Keratinocyte (primary cell): Measurements from ENCODE around the gene ERGIC2. TPM values are rescaled to one million over a fixed set of nuclear protein-coding genes. Genes with fewer than 3 reads are reported as not detected.

ENCODE experiments used
- DNase-seq: peaks from one replicate; pipeline ENCODE4 v3.0.0-alpha.2; 2011; ENCODE audit warnings: low read depth, missing footprints, low spot score
- FAIRE-seq: peaks from 2 replicates; lab custom pipeline; 2011; peaks lifted over from hg19 to GRCh38; lab: Jason Lieb, UNC
- H2AFZ ChIP-seq: 2 replicates; pipeline ENCODE4 v1.6.0; 2012; ENCODE audit warnings: low read length, control low read depth, inconsistent platforms; ENCODE audit not compliant: control insufficient read depth
- H3K27ac ChIP-seq: 2 replicates; pipeline ENCODE4 v1.5.1; 2011; ENCODE audit warnings: low read length; ENCODE audit not compliant: control insufficient read depth, insufficient read depth
- H3K27me3 ChIP-seq: 3 replicates; pipeline ENCODE4 v1.6.0; 2011; ENCODE audit warnings: low read length; ENCODE audit not compliant: control insufficient read depth, insufficient read depth; ENCODE audit errors: extremely low read depth
- H3K36me3 ChIP-seq, 2 experiments: 2 replicates in 1 of 2; 3 replicates in 1 of 2; pipeline ENCODE4 v1.5.1; 2011; ENCODE audit warnings: low read length in 2 of 2, mild to moderate bottlenecking in 1 of 2; ENCODE audit not compliant: control insufficient read depth in 2 of 2, insufficient read depth in 2 of 2; ENCODE audit errors: extremely low read depth in 1 of 2
- H3K4me1 ChIP-seq: 3 replicates; pipeline ENCODE4 v1.5.1; 2011; ENCODE audit warnings: low read length; ENCODE audit not compliant: control insufficient read depth, insufficient read depth; ENCODE audit errors: extremely low read depth
- H3K4me2 ChIP-seq: 3 replicates; pipeline ENCODE4 v1.6.0; 2011; ENCODE audit warnings: low read depth, low read length; ENCODE audit not compliant: control insufficient read depth, insufficient read depth; ENCODE audit errors: extremely low read depth
- H3K4me3 ChIP-seq, 3 experiments: fragments of 200-600 bp in 1 of 3; sonication (generic) in 1 of 3; 2 replicates in 2 of 3; 3 replicates in 1 of 3; pipeline ENCODE4 v1.5.1; 2011 to 2016; ENCODE audit warnings: low read length in 3 of 3, mild to moderate bottlenecking in 3 of 3, control low read depth in 2 of 3, inconsistent platforms in 1 of 3, low read depth in 1 of 3, mixed read lengths in 1 of 3, mixed run types in 1 of 3, moderate library complexity in 1 of 3; ENCODE audit not compliant: control insufficient read depth in 2 of 3, insufficient read depth in 2 of 3; ENCODE audit errors: extremely low read depth in 1 of 3
- H3K79me2 ChIP-seq: 2 replicates; pipeline ENCODE4 v1.6.0; 2012; ENCODE audit warnings: low read length; ENCODE audit not compliant: control insufficient read depth, insufficient read depth
- H3K9ac ChIP-seq: 3 replicates; pipeline ENCODE4 v1.6.0; 2011; ENCODE audit warnings: low read length; ENCODE audit not compliant: control insufficient read depth, insufficient read depth; ENCODE audit errors: extremely low read depth
- H3K9me1 ChIP-seq: 3 replicates; pipeline ENCODE4 v1.6.0; 2011; ENCODE audit warnings: low read length; ENCODE audit not compliant: control insufficient read depth, insufficient read depth; ENCODE audit errors: extremely low read depth
- H3K9me3 ChIP-seq: 2 replicates; pipeline ENCODE4 v1.5.1; 2012; ENCODE audit warnings: low read depth, low read length; ENCODE audit not compliant: control insufficient read depth
- H4K20me1 ChIP-seq: 3 replicates; pipeline ENCODE4 v1.6.0; 2011; ENCODE audit warnings: low read length; ENCODE audit not compliant: control insufficient read depth, insufficient read depth; ENCODE audit errors: extremely low read depth
- EZH2 ChIP-seq: IDR thresholded peaks from one replicate; pipeline ENCODE4 v1.6.1; 2012; ENCODE audit warnings: inconsistent platforms, mild to moderate bottlenecking, low read length, moderate library complexity
- dilution Hi-C: fragments of 300-500 bp; cut with MboI; formaldehyde crosslinking; loops from one replicate; pipeline ENCODE4 v1.7.0; 2020; ENCODE audit warnings: low sequenced_read_pairs; ENCODE audit not compliant: extremely low pct_ligation_motif_present
- polyA plus RNA-seq, 5 experiments: library from polyadenylated mRNA; depleted of rRNA in 3 of 5; stranded (reverse) in 3 of 5; stranded (forward) in 1 of 5; unstranded in 1 of 5; fragments of >200 nt; gene quantifications; 1 replicate in 1 of 5; 2 replicates in 3 of 5; 3 replicates in 1 of 5; pipeline versions ENCODE4 v1.2.1 to v1.2.3, GENCODE V29; 2011 to 2012; ENCODE audit warnings: missing spikeins in 2 of 5, low read depth in 1 of 5, low replicate concordance in 1 of 5
- TF ChIP-seq, protein P1 (sequence below), 3 experiments: IDR thresholded peaks in 1 of 3; conservative IDR thresholded peaks in 1 of 3; optimal IDR thresholded peaks in 1 of 3; 2 replicates in 2 of 3; 3 replicates in 1 of 3; pipeline versions ENCODE3 to v1.5.1; 2011; ENCODE audit warnings: low read length in 3 of 3, mild to moderate bottlenecking in 3 of 3, moderate library complexity in 2 of 3, control low read depth in 1 of 3, inconsistent platforms in 1 of 3; ENCODE audit not compliant: insufficient read depth in 2 of 3; ENCODE audit errors: extremely low read depth in 1 of 3

ERGIC2 gene
- polyA plus RNA-seq, 1 donor (not counting 4 experiments of a cell fraction or from before 2014, with no cell fraction given) = 62.4 TPM

DNA sequence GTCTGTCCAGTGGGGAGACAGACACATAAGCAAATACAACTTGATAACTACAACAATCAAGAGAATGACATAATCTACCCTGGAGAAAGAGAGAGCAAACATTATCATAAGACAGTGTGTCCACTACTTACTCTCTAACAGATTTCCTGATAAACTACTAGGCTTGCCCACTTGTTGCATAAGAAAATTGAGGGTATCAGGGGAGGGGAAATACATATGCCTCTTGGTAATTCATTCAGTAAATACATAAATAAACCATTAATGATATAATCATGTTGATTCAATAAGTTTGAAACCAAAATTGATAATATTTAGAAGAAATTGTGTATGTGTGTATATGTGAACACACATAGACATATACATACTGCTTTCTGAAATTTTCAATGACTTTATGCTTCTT, 76.6 kb downstream of the ERGIC2 start:
- no peak for FAIRE-seq
- no peak overlapping the region for H3K27ac ChIP-seq

DNA sequence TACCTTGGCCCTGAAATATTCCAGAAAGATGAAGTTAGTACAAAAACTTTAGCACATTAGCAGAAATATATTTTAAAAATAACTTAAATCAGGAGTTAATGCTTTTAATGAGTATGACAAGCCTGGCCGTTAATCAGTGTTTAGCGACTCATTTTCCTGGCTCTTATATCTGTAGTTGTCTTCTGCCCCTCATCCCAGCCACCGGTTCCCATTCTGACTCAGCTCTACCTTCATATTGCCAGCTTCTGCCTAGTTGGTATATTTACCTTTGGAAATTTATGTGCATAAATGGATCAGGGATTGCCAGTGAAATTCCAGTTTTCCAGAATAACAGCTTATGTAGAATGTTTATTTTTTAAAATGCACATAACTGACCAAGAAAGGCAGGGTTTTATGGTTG, 79.9 kb downstream of the ERGIC2 start:
- Histone ChIP-seq H3K4me1 (no peaks in the 10 kb centered on the region), H3K4me3 (no peak overlapping the region), H3K9ac (no peak overlapping the region), H3K4me2 (no peak overlapping the region), H2AFZ (no peak overlapping the region), H3K79me2 (no peaks in the 10 kb centered on the region), H3K27me3 (no peaks in the 10 kb centered on the region), H3K9me1 (no peaks in the 10 kb centered on the region), H3K27ac (no peak overlapping the region), H4K20me1 (no peaks in the 10 kb centered on the region), H3K36me3 (no peaks in the 10 kb centered on the region), H3K9me3 (no peaks in the 10 kb centered on the region)
- dilution Hi-C loops = no loop called here
- DNase-seq = no peak
- no peak for FAIRE-seq
- no peak for TF ChIP-seq EZH2
- TF ChIP-seq, protein P1, sequence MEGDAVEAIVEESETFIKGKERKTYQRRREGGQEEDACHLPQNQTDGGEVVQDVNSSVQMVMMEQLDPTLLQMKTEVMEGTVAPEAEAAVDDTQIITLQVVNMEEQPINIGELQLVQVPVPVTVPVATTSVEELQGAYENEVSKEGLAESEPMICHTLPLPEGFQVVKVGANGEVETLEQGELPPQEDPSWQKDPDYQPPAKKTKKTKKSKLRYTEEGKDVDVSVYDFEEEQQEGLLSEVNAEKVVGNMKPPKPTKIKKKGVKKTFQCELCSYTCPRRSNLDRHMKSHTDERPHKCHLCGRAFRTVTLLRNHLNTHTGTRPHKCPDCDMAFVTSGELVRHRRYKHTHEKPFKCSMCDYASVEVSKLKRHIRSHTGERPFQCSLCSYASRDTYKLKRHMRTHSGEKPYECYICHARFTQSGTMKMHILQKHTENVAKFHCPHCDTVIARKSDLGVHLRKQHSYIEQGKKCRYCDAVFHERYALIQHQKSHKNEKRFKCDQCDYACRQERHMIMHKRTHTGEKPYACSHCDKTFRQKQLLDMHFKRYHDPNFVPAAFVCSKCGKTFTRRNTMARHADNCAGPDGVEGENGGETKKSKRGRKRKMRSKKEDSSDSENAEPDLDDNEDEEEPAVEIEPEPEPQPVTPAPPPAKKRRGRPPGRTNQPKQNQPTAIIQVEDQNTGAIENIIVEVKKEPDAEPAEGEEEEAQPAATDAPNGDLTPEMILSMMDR (optimal IDR thresholded peaks at IDR 0.05 in 1 of 3, IDR thresholded peaks at IDR 0.05 in 1 of 3, conservative IDR thresholded peaks at IDR 0.05 in 1 of 3; ENCODE audit: extremely low read depth in 1 of 3, insufficient read depth in 2 of 3, low read length in 3 of 3) = no peak

More for the DNA sequence above, 76.6 kb downstream of the ERGIC2 start:
- no peak overlapping the region for H3K4me2 ChIP-seq
- DNase-seq = no peak
- H3K4me1 ChIP-seq = no peaks in the 10 kb centered on the region
- no peak overlapping the region for H3K4me3 ChIP-seq
- H3K27me3 ChIP-seq = no peaks in the 10 kb centered on the region
- H3K9ac ChIP-seq = no peak overlapping the region
- no peak for TF ChIP-seq EZH2
- TF ChIP-seq, protein P1 (optimal IDR thresholded peaks at IDR 0.05 in 1 of 3, IDR thresholded peaks at IDR 0.05 in 1 of 3, conservative IDR thresholded peaks at IDR 0.05 in 1 of 3; ENCODE audit: extremely low read depth in 1 of 3, insufficient read depth in 2 of 3, low read length in 3 of 3) = no peak
- no peaks in the 10 kb centered on the region for H3K36me3 ChIP-seq
- H3K9me3 ChIP-seq = no peaks in the 10 kb centered on the region
- no peak overlapping the region for H2AFZ ChIP-seq
- no peaks in the 10 kb centered on the region for H4K20me1 ChIP-seq
- H3K79me2 ChIP-seq = no peaks in the 10 kb centered on the region
- dilution Hi-C loops = no loop called here
- no peaks in the 10 kb centered on the region for H3K9me1 ChIP-seq
